ENCODE measurements around the gene EIF4G3. TPM values are rescaled to one million over a fixed set of nuclear protein-coding genes. Genes with fewer than 3 reads are reported as not detected.

The EIF4G3 gene
- total and polyA plus RNA-seq, 10 of the 15 experiments (the other 5 are each of a cell fraction or from before 2014, with no cell fraction given): 7.4 to 45.1 (median 29.1) TPM

- Histone ChIP-seq H3K9me3 (replicated peaks; ENCODE audit: control insufficient read depth, insufficient read depth, low read length) (peaks cover 7% of the 10 kb centered on the region; the same call in 2 of the 3 replicates), H2AFZ (ENCODE audit: control insufficient read depth, low read depth, low read length) (no peak overlapping the region), H4K20me1 (ENCODE audit: control insufficient read depth, insufficient read depth) (no peaks in the 10 kb centered on the region), H3K79me2 (ENCODE audit: control insufficient read depth, insufficient read depth, low read length) (no peaks in the 10 kb centered on the region; the same call in 1 of the 2 replicates), H3K4me1 (ENCODE audit: control insufficient read depth, insufficient read depth, low read length) (no peaks in the 10 kb centered on the region), H3K36me3 (ENCODE audit: control insufficient read depth in 2 of 2, insufficient read depth in 2 of 2, low read length in 1 of 2) (peaks cover 1 to 6% of the 10 kb centered on the region in 2 experiments; a peak in 3 of 4 replicates), H3K27me3 (replicated peaks in 1 of 2; ENCODE audit: control insufficient read depth in 2 of 2, insufficient read depth in 2 of 2, low read length in 1 of 2) (no peaks in the 10 kb centered on the region), H3K9ac (ENCODE audit: control insufficient read depth, insufficient read depth, low read length) (no peak overlapping the region), H3K4me2 (ENCODE audit: control insufficient read depth, insufficient read depth) (no peak overlapping the region), H3K27ac (ENCODE audit: control insufficient read depth, insufficient read depth) (no peak overlapping the region), H3K4me3 (no peak overlapping the region)
- TF ChIP-seq MTA2 (IDR thresholded peaks at IDR 0.05; ENCODE audit: low read depth) (no peak), SMARCA5 (IDR thresholded peaks at IDR 0.05) (no peak), E4F1 (IDR thresholded peaks at IDR 0.05; ENCODE audit: borderline replicate concordance, partially characterized antibody) (no peak), ZBTB33 (IDR thresholded peaks at IDR 0.05) (no peak), ZNF24 (IDR thresholded peaks at IDR 0.05) (no peak), BHLHE40 (IDR thresholded peaks at IDR 0.05; ENCODE audit: borderline replicate concordance in 1 of 2, low read depth in 2 of 2, low read length in 1 of 2) (no peak), ATF2 (IDR thresholded peaks at IDR 0.05; ENCODE audit: low read length) (no peak), NRF1 (conservative IDR thresholded peaks at IDR 0.05; ENCODE audit: low read depth, low read length) (no peak), BMI1 (IDR thresholded peaks at IDR 0.05; ENCODE audit: borderline replicate concordance) (no peak), CBX5 (IDR thresholded peaks at IDR 0.05; ENCODE audit: low read depth) (no peak), CTCF (IDR thresholded peaks at IDR 0.05 in 2 of 3, conservative IDR thresholded peaks at IDR 0.05 in 1 of 3; ENCODE audit: control insufficient read depth in 2 of 3, extremely low read depth in 1 of 3, insufficient read depth in 1 of 3, low read depth in 3 of 3, low read length in 3 of 3) (no peak), JUNB (IDR thresholded peaks at IDR 0.05) (no peak), HDAC6 (IDR thresholded peaks at IDR 0.05; ENCODE audit: unreplicated experiment) (no peak), E2F4 (IDR thresholded peaks at IDR 0.05; ENCODE audit: low read depth, low read length) (no peak), TARDBP (IDR thresholded peaks at IDR 0.05; ENCODE audit: borderline replicate concordance) (no peak)
- no TSS peak for BruUV-seq (replicated peaks)
- no peak for FAIRE-seq
- CTCF ChIA-PET: no interaction called here
- no peak for ATAC-seq
- POLR2A ChIA-PET: no interaction called here
- intact Hi-C loops (cut with micrococcal nuclease; ENCODE audit: unreplicated experiment): no loop called here
- in situ Hi-C loops (cut with MboI): no loop called here
- no peak for DNase-seq (ENCODE audit: low read depth, low spot score)
- 47% methylated on average over 2 of the region's 2 CpGs for WGBS (ENCODE audit: insufficient coverage, insufficient replicate concordance, low lambda C conversion rate, missing lambda C conversion rate)
- SMC1A ChIA-PET (ENCODE audit: uncharacterized antibody, unreplicated experiment): no interaction called here
- RAD21 ChIA-PET (ENCODE audit: unreplicated experiment): no interaction called here
Observed at GRCh38 chr1:21035794-21036193, 140.9 kb downstream of the EIF4G3 start.

All from GM12878 (cell line).